ENCODE measurements around the gene PTH1R. TPM values are rescaled to one million over a fixed set of nuclear protein-coding genes. Genes with fewer than 3 reads are reported as not detected.

Gene PTH1R
- total and polyA plus RNA-seq, 10 of the 15 experiments (the other 5 are each of a cell fraction or from before 2014, with no cell fraction given), result not detected

DNA sequence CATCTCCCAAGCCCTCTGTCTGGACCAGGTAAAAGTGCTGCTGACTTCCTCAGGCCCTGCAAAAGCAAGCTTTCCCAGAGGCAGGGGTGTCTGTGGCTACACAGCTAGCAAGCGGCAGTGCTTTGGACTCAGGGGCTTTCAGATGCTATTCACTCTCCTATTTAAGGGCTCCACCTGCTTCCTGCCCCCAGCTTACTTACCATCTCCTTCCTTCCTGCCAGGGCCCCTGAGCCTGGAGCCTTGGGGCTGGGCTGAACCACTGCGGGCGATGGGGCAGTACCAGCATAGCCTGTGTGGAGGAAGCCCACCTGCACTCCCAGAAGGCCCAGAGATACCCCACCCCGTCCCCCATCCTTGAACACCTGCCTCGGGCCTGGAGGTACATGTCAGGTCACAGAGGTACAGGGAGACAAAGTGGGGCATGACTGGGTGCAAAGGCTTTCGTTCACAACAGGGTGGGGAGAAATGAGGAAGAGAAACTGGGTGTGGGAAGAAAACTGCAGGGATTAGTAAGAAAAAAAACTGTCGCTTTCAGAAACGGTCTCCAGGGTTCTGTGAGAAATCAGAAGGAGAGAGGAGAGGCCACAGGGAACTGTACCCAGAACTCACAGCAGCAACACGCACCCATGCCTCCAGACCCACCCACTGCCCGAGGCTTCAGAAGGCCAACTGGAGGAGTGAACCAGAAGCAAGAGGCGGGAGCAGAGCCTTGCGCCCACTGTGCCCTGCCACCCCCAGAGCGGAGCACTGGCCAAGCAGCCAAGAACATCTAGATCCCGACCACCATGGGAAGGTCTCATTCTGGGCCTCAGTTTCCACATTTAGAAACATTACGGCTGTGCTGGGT is 49.6 kb downstream of the PTH1R start (continued):
- TF ChIP-seq, protein P1, sequence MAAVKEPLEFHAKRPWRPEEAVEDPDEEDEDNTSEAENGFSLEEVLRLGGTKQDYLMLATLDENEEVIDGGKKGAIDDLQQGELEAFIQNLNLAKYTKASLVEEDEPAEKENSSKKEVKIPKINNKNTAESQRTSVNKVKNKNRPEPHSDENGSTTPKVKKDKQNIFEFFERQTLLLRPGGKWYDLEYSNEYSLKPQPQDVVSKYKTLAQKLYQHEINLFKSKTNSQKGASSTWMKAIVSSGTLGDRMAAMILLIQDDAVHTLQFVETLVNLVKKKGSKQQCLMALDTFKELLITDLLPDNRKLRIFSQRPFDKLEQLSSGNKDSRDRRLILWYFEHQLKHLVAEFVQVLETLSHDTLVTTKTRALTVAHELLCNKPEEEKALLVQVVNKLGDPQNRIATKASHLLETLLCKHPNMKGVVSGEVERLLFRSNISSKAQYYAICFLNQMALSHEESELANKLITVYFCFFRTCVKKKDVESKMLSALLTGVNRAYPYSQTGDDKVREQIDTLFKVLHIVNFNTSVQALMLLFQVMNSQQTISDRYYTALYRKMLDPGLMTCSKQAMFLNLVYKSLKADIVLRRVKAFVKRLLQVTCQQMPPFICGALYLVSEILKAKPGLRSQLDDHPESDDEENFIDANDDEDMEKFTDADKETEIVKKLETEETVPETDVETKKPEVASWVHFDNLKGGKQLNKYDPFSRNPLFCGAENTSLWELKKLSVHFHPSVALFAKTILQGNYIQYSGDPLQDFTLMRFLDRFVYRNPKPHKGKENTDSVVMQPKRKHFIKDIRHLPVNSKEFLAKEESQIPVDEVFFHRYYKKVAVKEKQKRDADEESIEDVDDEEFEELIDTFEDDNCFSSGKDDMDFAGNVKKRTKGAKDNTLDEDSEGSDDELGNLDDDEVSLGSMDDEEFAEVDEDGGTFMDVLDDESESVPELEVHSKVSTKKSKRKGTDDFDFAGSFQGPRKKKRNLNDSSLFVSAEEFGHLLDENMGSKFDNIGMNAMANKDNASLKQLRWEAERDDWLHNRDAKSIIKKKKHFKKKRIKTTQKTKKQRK (IDR thresholded peaks at IDR 0.05; ENCODE audit: low read depth, low read length), result no peak
- TF ChIP-seq ZNF24 (IDR thresholded peaks at IDR 0.05) (peak; percentile 43), SMAD1 (IDR thresholded peaks at IDR 0.05; ENCODE audit: low read depth, partially characterized antibody) (peak; percentile 91), FOXM1 (IDR thresholded peaks at IDR 0.05; ENCODE audit: low read depth, low read length) (peak; percentile 90), RCOR1 (conservative IDR thresholded peaks at IDR 0.05; ENCODE audit: low read depth, low read length) (0 out of 2 replicates have a peak, but pooled peaks have one; percentile 38), ZBED1 (IDR thresholded peaks at IDR 0.05; ENCODE audit: borderline replicate concordance) (peak; percentile 93; the same call in 1 of the 2 replicates), RAD21 (IDR thresholded peaks at IDR 0.05; ENCODE audit: insufficient read depth, low read depth, low read length) (0 out of 2 replicates have a peak, but pooled peaks have one; percentile 0), CHD1 (IDR thresholded peaks at IDR 0.05; ENCODE audit: low read depth, low read length) (peak; percentile 18; the same call in 1 of the 2 replicates), DPF2 (IDR thresholded peaks at IDR 0.05) (peak; percentile 97), SMARCA5 (IDR thresholded peaks at IDR 0.05) (peak; percentile 71; the same call in 1 of the 2 replicates), ETV6 (conservative IDR thresholded peaks at IDR 0.05 in 1 of 2, IDR thresholded peaks at IDR 0.05 in 1 of 2; ENCODE audit: borderline replicate concordance in 1 of 2, low read depth in 1 of 2) (peak in 1 of 2 experiments; percentile 83; a peak in 2 of 4 replicates), SREBF2 (IDR thresholded peaks at IDR 0.05; ENCODE audit: low read length) (no peak), SP1 (IDR thresholded peaks at IDR 0.05; ENCODE audit: low read depth, low read length) (peak; percentile 44), ZZZ3 (IDR thresholded peaks at IDR 0.05; ENCODE audit: control insufficient read depth, insufficient read length, low read depth) (no peak), HDAC2 (IDR thresholded peaks at IDR 0.05) (0 out of 2 replicates have a peak, but pooled peaks have one; percentile 33), SUPT20H (IDR thresholded peaks at IDR 0.05; ENCODE audit: borderline replicate concordance, control insufficient read depth, low read depth, low read length) (no peak), NBN (IDR thresholded peaks at IDR 0.05) (peak; percentile 97), SIX5 (IDR thresholded peaks at IDR 0.05; ENCODE audit: low read depth, low read length, severe bottlenecking) (no peak), CBX5 (IDR thresholded peaks at IDR 0.05; ENCODE audit: low read depth) (peak; percentile 69), MEF2B (IDR thresholded peaks at IDR 0.05; ENCODE audit: partially characterized antibody, poor library complexity, severe bottlenecking) (peak; percentile 96), STAT1 (conservative IDR thresholded peaks at IDR 0.05) (no peak), ATF7 (IDR thresholded peaks at IDR 0.05; ENCODE audit: low read depth) (peak; percentile 83)
- TF ChIP-seq, protein P2, sequence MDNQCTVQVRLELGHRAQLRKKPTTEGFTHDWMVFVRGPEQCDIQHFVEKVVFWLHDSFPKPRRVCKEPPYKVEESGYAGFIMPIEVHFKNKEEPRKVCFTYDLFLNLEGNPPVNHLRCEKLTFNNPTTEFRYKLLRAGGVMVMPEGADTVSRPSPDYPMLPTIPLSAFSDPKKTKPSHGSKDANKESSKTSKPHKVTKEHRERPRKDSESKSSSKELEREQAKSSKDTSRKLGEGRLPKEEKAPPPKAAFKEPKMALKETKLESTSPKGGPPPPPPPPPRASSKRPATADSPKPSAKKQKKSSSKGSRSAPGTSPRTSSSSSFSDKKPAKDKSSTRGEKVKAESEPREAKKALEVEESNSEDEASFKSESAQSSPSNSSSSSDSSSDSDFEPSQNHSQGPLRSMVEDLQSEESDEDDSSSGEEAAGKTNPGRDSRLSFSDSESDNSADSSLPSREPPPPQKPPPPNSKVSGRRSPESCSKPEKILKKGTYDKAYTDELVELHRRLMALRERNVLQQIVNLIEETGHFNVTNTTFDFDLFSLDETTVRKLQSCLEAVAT (IDR thresholded peaks at IDR 0.05), result peak; percentile 81
- TF ChIP-seq, protein P3, sequence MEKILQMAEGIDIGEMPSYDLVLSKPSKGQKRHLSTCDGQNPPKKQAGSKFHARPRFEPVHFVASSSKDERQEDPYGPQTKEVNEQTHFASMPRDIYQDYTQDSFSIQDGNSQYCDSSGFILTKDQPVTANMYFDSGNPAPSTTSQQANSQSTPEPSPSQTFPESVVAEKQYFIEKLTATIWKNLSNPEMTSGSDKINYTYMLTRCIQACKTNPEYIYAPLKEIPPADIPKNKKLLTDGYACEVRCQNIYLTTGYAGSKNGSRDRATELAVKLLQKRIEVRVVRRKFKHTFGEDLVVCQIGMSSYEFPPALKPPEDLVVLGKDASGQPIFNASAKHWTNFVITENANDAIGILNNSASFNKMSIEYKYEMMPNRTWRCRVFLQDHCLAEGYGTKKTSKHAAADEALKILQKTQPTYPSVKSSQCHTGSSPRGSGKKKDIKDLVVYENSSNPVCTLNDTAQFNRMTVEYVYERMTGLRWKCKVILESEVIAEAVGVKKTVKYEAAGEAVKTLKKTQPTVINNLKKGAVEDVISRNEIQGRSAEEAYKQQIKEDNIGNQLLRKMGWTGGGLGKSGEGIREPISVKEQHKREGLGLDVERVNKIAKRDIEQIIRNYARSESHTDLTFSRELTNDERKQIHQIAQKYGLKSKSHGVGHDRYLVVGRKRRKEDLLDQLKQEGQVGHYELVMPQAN (conservative IDR thresholded peaks at IDR 0.05), result peak; percentile 42; the same call in 1 of the 2 replicates

All from GM12878 (cell line).